Measurements from ENCODE around the gene KLHL22.
"Not testable (repeated sequence)": the region's sequence is repeated elsewhere in the genome, so short reads cannot be mapped to it uniquely, and the experiment has no call there.

The KLHL22 gene

DNA sequence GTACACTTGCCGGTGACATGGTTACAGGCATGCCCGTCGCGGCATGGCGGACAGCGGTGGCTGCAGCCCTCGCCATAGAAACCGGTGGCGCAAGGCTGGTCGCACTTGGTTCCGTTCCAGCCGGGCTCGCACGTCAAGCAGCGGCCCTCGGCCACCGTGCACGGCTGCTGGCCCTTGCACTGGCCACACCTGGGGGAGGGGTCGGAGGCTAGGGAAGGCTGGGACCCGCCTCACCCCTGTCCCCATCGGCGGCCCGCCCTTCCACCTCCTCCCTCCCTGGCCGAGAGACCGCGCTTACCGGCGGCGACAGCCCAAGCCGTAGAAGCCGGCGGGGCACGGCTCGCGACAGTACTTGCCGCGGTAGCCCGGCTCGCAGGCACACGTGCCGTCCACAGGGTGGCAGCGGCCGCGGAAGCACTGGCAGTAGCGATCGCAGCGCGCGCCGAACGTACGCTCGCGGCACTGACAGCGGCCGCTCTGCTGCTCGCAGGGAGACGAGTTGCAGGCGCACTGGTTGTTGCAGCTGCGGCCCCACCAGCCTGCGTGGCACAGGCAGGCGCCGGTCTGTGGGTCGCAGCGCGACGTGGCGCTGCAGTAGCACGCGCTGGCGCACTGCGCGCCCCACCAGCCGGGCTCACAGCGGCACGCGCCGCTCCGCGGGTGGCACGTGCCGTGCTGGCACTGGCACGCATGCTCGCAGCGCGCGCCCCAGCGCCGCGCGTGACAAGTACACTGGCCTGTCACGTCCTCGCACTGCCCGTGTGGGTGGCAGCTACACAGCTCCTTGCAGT, 64.7 kb downstream of the KLHL22 start:
- DNase-seq: peak; percentile 73

DNA sequence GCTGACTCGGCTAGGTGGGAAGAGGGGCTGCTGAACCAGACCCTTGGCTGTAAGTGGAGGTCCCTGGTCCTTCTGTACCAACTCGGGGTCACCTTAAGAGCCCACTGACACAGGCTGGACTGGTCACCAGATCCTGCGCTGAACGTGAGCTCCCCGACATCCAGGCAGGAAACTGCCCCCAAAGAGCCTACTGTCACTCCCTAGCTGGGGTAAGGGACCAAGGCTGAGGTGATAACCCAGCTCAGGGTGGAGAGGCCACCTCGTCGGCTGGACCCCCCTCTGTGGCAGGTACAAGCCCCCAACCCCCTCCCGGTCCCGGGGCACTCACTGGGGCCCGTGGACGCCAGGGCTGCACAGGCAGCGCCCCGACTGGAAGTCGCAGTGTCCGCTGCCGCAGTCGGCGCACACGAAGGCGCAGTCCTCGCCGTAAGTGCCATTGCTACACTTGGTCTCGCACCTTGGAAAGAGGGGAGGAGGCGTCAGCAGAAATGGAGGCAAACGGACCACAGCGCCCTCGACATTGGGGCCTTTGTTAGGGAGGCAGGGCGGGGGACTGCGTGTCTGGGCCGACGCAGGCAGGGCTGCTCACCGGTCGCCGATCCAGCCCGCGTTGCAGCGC, 65.4 kb downstream of the KLHL22 start:
- peak; percentile 29 for DNase-seq

DNA sequence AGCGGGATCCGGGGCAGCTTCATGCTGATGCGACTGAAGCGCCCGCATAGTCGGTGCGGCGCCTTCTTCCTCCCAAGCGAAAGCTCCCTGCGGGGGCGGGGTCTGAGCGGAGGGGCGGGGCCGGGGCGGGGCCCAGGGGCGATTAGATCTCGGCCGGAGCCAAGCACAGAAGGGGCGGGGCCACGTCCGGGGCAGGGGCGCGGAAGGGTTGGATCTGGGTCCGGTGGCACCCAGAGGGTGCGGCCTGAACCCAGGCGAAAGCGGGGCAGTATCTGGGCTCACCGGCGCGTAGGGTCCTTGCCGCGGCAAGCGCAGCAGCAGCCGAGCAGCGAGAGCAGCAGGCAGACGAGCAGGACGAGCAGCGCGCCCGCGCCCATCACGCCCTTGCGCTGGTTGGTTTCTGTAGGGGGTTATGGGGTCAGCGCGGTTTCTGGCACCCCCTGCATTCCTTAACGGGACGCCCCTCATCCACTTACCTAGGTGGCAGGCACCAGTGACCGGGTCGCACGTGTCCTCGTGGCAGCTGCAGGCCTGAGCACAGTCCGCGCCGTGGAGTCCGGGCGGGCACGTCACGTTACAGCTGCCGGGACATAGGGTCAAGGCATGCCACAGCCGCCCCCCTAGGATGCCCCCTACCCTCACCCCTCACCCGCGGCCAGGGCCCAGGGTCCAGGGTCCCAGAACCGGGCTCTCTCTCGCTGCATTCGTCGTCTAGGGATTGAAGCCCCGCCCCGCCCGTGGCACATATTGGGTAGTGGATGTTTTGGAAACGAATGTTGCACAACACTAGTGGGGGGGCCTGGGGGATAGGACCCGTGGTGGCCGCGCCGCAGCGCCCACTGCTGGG, 66.1 kb downstream of the KLHL22 start:
- peak; percentile 20 for DNase-seq

DNA sequence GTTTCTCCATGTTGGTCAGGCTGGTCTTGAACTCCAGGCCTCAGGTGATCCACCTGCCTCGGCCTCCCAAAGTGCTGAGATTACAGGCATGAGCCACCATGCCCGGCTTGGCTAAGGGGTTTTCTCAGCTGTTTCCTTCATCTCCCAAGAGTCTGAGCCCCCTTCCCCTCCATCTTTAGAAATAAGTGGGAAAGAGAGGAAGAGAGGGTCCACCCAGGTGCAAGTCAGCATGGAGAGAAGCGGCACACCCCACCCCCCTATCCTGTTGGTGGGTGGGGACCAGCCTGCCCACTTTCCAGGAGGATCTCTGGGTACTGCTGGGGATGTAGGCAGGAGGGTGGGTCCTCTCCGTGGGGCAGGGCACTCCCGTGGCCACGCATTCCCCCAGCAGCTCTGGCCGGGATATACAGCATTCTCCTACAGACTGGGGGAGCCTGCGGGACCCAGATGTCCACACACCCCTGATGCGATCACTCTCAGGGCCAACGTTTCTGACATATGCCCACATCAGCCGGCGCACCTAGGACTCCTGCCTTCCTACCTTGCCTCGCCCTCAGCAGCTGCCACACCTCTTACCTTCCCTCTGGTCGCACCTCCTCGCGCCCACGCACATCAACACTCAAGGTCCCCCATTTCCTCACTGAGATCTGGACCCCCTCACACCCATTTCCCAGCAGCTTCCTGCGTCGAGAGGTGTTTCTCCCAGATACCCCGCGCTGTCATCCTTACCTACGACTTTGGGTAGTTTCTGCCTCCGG, 66.9 kb downstream of the KLHL22 start:
- DNase-seq: no peak

- no peak for DNase-seq
Measured at GRCh38 chr22:20427945-20428417, 67.6 kb downstream of the KLHL22 start.

DNA sequence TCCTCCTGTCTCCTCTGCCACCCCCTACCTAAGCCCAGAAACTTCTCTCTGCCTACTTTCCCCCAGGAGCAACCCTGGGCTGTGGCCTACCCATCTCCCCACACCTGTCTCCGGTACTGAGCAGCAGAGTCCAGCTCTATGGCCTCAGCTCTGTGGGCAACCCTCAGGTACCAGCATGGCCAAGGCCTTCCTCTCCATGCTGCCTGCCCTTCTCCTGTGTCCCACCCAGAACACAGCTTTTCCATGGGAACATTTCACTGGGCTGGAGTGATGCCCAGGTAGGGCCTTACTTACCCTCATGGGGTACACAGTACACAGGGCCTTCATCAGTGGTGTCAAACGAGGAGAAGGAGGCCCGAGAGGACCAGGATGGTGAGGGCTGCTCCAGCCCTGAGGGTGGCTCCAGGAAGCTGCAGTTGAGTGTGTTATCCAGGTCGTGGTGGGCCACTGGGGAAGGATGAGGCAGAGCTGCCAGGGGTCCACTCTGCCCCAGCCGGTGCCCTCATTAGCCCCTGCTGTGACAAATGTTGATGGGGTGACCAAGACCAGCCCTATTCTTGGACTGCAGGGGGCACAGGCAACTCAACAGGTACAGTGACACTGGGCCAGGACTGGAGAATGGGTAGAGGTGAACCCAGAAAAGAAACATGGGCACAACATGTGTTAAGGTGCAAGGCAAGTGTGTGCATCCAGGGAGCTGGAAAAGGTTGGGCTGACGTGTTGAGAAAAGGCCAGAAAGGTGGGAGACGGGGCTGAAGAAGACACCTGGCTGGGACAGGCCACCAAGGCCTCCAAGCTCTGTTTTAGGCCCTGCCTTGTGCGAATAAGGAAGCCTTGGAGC, 68.3 kb downstream of the KLHL22 start:
- no peak for DNase-seq

DNA sequence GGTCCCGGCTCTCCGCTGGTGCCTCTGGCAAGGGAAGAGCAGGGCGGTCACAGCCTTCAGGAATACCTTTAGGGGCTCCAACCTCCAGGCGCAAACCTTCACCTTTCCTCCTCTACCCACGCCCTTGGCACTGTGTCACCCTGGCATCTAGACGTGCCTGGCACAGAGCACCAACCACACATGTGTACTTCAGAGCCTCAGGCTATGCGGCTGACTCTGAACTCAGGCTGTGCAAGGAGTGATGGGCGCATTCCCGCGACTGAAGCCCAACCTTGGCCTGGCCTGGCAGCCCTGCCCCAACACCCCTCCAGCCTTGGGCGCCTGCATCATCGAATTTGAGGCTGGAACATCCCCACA, 69.4 kb downstream of the KLHL22 start:
- no peak for DNase-seq

GRCh38 chr22:20425566-20426258, 69.9 kb downstream of the KLHL22 start:
- no peak for DNase-seq

DNA sequence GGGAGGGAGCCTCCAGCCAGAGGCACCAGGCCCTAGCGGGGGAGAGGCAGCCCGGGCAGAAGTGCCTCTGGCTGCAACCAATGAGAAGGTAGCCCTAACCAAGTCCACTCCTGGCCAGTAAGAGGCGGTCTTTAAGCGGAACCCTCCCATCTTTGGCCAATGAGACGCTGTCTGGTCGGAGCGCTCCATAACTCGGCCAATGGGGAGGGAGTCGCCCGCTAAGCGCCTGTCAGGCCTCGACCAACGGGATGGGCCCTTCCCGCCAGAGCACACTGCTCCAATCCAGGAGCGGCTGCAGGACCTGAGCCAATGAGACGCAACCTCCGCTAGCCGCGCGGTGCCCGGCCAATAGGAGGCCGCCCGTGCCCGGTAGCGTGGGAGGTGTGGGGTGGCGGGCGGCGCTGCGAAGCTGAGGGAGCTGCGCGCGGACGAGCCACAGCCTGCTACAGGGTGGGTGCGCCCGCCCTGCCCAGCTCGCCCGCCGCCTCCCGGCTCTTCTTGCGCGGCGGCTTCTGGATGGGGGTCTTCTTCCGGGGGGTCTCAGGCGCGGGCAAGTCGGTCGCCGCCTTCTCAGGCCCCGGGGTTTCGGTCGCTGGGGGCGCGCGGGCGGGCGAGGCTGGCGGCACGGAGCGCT, 70.5 kb downstream of the KLHL22 start:
- no peak for DNase-seq

DNA sequence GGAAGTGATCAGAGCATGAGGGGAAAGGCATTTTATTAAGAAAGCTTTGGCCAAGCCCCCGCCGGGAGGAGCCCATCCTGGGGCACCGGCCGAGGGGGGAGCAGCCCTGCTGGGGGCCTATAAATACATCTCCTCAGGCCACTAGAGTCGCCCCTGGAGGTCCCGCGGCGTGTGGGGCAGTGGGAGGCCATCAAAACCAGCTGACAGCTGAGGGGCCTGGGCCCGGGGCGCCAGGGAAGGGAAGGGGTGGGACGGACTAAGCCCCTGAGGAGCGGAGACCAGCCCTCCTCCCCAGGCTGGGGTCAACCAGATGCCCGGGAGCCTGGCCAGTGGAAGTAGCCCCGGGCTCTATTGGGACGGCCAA, 71.0 kb downstream of the KLHL22 start:
- no peak for DNase-seq

GRCh38 chr22:20423906-20424551, 71.6 kb downstream of the KLHL22 start:
- no peak for DNase-seq

DNA sequence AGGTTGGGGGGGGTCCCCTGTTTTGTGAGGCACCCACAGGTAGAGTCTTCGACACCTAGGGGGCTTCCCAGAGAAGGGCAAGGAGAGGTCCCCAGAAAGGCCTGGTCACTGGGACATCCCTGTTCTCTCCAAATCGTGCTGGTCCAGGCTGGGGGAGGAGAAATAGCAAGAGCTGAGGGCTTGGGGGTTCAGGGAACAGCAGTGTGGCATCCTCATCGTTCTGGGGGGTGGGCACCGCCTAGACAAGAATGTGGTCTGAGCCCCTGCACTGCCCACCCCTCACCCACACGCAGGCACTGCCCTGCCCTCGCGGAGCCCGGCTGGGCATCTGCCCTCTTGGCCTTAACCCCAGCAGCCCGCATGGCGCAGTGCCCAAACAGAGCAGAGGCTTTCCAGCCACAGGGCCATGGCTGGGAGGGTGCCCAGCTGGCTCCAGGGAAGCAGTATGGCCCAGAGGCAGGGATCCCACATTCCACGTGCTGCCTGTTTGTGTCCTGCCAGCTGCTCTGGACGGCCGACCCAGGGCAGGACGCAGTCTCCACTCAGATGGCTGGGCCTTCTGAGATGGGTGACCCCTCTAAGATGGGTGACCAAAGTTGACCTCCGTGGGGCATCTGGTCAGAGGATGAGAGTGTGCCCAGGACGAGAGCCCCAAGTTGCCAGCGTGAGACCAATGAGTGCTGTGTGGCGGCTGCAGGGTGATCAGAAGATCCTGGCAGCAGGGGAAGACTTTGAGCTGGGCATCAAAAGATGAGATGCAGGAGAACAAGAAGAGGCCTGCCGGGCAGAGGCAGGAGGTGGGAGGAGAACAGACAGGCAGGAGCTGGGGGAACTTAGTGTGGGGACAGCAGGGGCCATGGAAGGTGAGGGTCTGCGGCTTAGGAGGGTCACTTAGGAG, 72.3 kb downstream of the KLHL22 start:
- DNase-seq: no peak

- peak; percentile 8 for DNase-seq
Measured at GRCh38 chr22:20422271-20423007, 73.2 kb downstream of the KLHL22 start.

GRCh38 chr22:20421507-20421874, 74.1 kb downstream of the KLHL22 start:
- DNase-seq: no peak

DNA sequence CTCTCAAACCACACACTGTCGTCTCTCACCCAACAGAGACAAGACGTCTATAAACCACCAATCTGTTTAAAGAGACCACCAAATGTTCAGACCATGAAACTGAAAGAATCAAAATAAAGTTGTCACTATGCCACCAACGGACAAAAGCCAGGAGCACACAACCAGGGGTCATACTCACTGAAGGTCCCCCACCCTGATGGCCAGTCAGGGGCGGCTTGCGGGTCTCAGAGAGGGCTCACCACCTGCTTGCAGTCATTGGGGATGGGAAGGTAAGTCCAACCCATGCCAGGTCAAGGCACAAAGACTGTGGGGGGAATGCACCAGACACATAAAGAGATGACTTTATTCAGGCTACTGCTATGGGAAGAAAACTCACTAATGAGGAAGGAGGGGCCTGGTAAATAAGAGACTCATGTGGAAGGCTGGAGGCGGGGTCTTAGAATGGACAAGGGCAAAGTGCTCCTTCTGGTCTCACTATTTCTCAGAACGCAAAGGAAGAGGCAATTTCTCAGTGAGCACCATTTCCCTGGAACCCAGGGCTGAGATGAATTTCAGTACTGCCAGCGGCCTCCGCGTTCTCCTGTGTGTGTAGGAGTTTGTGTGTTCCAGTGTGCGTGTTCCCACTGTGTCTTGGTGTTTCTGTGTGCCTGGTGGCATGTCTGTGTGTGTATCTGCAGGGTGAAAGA, 75.3 kb downstream of the KLHL22 start:
- no peak for DNase-seq

DNA sequence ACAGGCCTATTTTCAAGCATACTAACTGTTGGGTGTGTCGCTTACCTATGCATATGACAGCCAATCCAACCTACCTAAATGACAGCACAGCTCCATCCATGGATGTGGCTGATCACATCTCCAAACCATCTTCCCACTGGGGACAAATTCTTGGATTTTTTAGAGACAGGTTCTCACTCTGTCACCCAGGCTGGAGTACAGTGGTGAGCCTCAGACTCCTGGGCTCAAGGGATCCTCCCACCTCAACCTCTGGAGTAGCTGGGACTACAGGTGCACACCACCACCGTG, 76.0 kb downstream of the KLHL22 start:
- DNase-seq: no peak

DNA sequence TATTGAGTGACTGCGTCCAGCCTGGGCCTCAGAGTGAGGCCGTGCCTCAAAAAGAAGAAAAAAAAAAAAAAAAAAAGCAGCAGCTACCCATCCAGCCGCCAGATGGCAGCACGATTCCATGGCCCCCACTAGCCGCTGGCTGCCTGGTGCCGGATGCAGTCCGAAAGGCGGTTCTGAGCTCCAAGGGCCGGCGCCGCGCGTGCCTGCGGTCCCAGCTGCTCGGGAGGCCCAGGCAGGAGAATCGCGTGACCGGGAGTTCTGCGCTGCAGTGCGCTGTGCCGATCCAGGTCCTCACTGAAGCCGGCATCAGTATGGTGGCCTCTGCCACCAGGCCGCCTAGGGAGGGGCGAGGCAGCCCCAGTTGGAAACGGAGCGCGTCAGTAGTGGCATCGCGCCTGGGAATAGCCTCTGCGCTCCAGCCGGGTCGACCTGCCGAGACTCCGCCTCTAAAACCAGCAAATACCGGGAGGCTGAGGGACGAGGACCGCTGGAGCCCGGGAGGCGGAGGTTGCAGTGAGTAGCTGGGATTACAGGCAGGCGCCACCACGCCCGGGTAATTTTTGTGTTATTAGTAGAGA, 77.3 kb downstream of the KLHL22 start:
- peak; percentile 61 for DNase-seq

- DNase-seq: not testable (repeated sequence)
Measured at GRCh38 chr22:20415699-20416098, 79.9 kb downstream of the KLHL22 start.

Data from COR-L47 (cell line).